ENCODE results near the gene CD300LF. TPM values are rescaled to one million over a fixed set of nuclear protein-coding genes. Genes with fewer than 3 reads are reported as not detected.

The CD300LF gene
- total RNA-seq, 1 experiment from 2014 or later, result not detected

DNA sequence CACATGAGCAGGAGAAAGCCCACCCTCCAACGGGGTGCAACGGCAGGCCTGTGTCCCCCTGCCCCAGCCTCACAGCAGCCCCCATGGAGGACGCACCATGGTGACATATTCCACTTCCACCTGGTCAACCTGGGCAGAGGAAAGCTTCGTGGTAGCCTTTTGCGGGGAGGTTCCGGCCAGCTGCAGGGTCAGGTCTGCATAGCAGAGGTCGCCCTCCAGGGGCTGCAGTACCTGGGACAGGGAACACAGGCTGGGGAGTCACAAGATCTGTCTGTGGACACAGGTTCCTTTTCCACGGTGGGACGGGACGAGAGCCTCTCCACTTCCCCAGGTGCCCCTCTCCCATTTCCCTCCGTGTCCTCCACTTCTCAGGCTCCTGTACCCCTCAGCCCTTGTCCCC, 17.1 kb downstream of the CD300LF start:
- Mint-ChIP-seq H3K27me3 (ENCODE audit: unreplicated experiment) (peaks cover 100% of the 10 kb centered on the region), H3K4me3 (ENCODE audit: low read depth, unreplicated experiment) (no peak overlapping the region), H3K27ac (ENCODE audit: unreplicated experiment) (no peak overlapping the region), H3K4me1 (ENCODE audit: low read depth, unreplicated experiment) (no peaks in the 10 kb centered on the region), H3K36me3 (ENCODE audit: insufficient read depth, unreplicated experiment) (no peaks in the 10 kb centered on the region), H3K9me3 (ENCODE audit: low read depth, unreplicated experiment) (no peaks in the 10 kb centered on the region)
- DNase-seq, result no peak
- intact Hi-C loops (cut with micrococcal nuclease; ENCODE audit: unreplicated experiment), result no loop called here
- CTCF ChIA-PET, result no interaction called here
- BruUV-seq (replicated peaks), result no TSS peak
- TF ChIP-seq, protein P1, sequence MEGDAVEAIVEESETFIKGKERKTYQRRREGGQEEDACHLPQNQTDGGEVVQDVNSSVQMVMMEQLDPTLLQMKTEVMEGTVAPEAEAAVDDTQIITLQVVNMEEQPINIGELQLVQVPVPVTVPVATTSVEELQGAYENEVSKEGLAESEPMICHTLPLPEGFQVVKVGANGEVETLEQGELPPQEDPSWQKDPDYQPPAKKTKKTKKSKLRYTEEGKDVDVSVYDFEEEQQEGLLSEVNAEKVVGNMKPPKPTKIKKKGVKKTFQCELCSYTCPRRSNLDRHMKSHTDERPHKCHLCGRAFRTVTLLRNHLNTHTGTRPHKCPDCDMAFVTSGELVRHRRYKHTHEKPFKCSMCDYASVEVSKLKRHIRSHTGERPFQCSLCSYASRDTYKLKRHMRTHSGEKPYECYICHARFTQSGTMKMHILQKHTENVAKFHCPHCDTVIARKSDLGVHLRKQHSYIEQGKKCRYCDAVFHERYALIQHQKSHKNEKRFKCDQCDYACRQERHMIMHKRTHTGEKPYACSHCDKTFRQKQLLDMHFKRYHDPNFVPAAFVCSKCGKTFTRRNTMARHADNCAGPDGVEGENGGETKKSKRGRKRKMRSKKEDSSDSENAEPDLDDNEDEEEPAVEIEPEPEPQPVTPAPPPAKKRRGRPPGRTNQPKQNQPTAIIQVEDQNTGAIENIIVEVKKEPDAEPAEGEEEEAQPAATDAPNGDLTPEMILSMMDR (IDR thresholded peaks at IDR 0.05; ENCODE audit: unreplicated experiment), result no peak

DNA sequence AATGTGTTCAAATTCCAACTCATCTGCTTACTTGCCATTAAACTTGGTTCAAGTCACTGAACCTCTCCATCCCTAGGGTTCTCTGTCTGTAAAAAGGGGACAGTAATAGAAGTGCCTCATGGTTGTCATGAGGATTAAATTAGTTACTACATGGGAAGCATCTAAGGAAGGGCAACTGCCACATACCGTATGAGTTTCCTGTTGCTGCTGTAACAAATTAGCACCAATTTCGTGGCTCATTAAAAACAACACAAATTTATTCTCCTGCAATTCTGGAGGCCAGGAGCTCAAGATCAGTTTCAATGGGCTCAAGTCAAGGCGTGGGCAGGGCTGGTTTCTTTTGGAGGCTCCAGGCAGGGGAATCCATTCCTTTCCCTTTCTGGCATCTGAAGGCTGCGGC, 18.6 kb downstream of the CD300LF start:
- Mint-ChIP-seq H3K4me1 (ENCODE audit: low read depth, unreplicated experiment) (no peaks in the 10 kb centered on the region), H3K36me3 (ENCODE audit: insufficient read depth, unreplicated experiment) (no peaks in the 10 kb centered on the region), H3K27me3 (ENCODE audit: unreplicated experiment) (peaks cover 100% of the 10 kb centered on the region), H3K27ac (ENCODE audit: unreplicated experiment) (no peak overlapping the region), H3K9me3 (ENCODE audit: low read depth, unreplicated experiment) (no peaks in the 10 kb centered on the region), H3K4me3 (ENCODE audit: low read depth, unreplicated experiment) (no peak overlapping the region)
- intact Hi-C loops (cut with micrococcal nuclease; ENCODE audit: unreplicated experiment), result no loop called here
- TF ChIP-seq, protein P1 (IDR thresholded peaks at IDR 0.05; ENCODE audit: unreplicated experiment), result no peak
- CTCF ChIA-PET, result no interaction called here
- DNase-seq, result no peak
- BruUV-seq (replicated peaks), result no TSS peak

DNA sequence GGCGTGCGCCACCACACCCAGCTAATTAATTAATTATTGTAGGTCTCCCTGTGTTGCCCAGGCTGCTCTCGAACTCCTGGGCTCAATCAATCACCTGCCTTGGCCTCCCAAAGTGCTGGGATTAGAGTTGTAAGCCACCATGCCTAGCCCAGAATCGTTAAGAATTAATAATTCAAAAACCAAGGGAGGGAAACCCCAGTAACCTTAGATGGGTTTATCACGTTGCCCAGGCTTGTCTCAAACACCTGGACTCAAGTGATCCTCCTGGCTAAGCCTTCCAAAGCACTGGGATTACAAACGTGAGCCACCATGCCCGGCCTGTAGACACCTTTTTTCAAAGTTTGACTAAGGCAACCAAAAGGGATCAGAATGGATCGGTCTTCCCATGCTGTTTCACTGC, 21.6 kb downstream of the CD300LF start:
- CTCF ChIA-PET, result no interaction called here
- Mint-ChIP-seq H3K27ac (ENCODE audit: unreplicated experiment) (no peak overlapping the region), H3K9me3 (ENCODE audit: low read depth, unreplicated experiment) (no peaks in the 10 kb centered on the region), H3K4me3 (ENCODE audit: low read depth, unreplicated experiment) (no peak overlapping the region), H3K36me3 (ENCODE audit: insufficient read depth, unreplicated experiment) (no peaks in the 10 kb centered on the region), H3K4me1 (ENCODE audit: low read depth, unreplicated experiment) (no peaks in the 10 kb centered on the region), H3K27me3 (ENCODE audit: unreplicated experiment) (peaks cover 81% of the 10 kb centered on the region)
- BruUV-seq (replicated peaks), result no TSS peak
- intact Hi-C loops (cut with micrococcal nuclease; ENCODE audit: unreplicated experiment), result no loop called here
- DNase-seq, result no peak
- TF ChIP-seq, protein P1 (IDR thresholded peaks at IDR 0.05; ENCODE audit: unreplicated experiment), result no peak

- DNase-seq, result no peak
- H3K27ac Mint-ChIP-seq (ENCODE audit: unreplicated experiment), result no peak overlapping the region
- no peaks in the 10 kb centered on the region for H3K36me3 Mint-ChIP-seq (ENCODE audit: insufficient read depth, unreplicated experiment)
- no peaks in the 10 kb centered on the region for H3K9me3 Mint-ChIP-seq (ENCODE audit: low read depth, unreplicated experiment)
- CTCF ChIA-PET, result no interaction called here
- H3K27me3 Mint-ChIP-seq (ENCODE audit: unreplicated experiment), result peaks cover 81% of the 10 kb centered on the region
- no TSS peak for BruUV-seq (replicated peaks)
- no peak overlapping the region for H3K4me3 Mint-ChIP-seq (ENCODE audit: low read depth, unreplicated experiment)
- TF ChIP-seq, protein P1 (IDR thresholded peaks at IDR 0.05; ENCODE audit: unreplicated experiment), result no peak
- no peaks in the 10 kb centered on the region for H3K4me1 Mint-ChIP-seq (ENCODE audit: low read depth, unreplicated experiment)
- intact Hi-C loops (cut with micrococcal nuclease; ENCODE audit: unreplicated experiment), result no loop called here
These were observed 22.3 kb downstream of the CD300LF start for GRCh38 chr17:74690409-74690825.
